ENCODE measurements around the gene SLC12A5.
"Not testable (repeated sequence)": the region's sequence is repeated elsewhere in the genome, so short reads cannot be mapped to it uniquely, and the experiment has no call there.

The SLC12A5 gene

DNA sequence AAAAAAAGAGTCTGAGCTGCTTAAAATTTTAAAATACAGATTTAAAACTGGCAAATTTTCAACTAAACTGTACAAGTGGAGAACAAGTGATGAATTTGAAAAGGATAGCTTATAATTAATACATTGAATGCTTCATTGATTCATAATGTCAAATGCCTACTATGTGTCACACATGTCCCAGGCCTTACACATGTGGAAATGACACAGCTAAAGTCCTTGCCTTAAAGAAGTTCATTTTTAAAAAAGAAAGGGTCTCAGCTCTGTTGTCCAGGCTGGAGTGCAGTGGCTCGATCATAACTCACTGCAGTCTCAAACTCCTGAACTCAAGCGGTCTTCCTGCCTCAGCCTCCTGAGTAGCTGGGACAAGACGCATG, 55.8 kb downstream of the SLC12A5 start:
- DNase-seq: no peak

DNA sequence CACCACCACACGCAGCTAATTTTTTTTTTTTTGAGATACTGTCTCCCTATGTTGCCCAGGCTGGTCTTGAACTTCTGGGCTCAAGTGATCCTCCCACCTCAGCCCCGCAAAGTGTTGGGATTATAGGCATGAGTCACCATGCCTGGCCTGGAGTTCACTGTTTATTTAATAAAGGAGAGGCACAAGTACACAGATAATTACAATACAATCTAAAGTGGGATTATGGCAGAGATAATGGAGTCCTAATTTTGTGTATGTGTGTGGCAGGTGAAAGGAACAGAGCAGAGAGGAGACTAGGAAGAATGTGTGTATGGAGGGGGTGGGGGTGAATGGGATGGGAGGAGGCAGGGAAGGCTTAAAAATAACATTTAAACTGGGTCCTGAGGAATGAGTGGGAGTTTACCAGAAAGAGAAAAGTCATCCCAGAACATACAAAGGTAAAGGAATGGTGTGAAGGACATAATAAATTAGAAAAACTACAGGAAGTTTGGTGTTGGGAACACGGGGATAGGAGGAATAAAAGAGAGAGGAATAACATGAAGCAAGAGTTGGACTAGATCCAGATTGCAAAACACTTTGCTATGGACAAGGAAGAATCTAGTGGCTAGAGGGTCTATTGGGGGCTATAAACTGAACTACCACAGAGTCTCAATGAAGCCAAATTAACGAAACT, 56.3 kb downstream of the SLC12A5 start:
- no peak for DNase-seq

- DNase-seq: no peak
Observed at GRCh38 chr20:46087161-46087560, 58.1 kb downstream of the SLC12A5 start.

GRCh38 chr20:46088409-46089166, 59.6 kb downstream of the SLC12A5 start:
- DNase-seq: no peak

- DNase-seq: peak; percentile 49
Observed at GRCh38 chr20:46089167-46089416, 60.1 kb downstream of the SLC12A5 start.

GRCh38 chr20:46089417-46090388, 60.7 kb downstream of the SLC12A5 start, which contains the start of gene NCOA5:
Gene NCOA5, minus strand, starts transcription at chr20:46089962. Its CDS starts 10,538 bp downstream, at chr20:46079424.
- peak; percentile 95 for DNase-seq

DNA sequence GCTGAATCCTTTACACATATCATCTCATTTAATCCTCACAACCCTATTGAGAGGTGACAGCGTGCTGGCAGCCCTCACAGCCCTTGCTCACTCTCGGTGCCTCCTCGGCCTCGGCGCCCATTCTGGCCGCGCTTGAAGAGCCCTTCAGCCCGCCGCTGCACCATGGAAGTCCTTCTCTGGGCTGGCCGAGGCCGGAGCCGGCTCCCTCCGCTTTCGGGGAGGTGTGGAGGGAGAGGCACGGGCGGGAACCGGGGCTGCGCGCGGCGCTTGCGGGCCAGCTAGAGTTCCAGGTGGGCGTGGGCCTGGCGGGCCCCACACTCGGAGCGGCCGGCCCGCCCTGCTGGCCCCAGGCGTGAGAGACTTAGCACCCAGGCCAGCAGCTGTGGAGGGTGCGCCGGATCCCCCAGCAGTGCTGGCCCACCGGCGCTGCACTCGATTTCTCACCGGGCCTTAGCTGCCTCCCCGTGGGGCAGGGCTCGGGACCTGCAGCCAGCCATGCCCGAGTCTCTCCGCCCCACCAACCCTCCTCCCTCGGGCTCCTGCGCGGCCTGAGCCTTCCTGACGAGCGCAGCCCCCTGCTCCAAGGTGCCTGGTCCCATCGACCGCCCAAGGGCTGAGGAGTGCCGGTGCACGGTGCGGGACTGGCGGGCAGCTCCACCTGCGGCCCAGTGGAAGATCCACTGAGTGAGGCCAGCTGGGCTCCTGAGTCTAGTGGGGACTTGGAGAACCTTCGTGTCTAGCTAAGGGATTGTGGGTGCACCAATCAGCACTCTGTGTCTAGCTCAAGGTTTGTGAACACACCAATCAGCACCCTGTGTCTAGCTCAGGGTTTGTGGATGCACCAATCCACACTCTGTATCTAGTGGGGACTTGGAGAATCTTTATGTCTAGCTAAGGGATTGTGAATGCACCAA, 62.9 kb downstream of the SLC12A5 start:
- not testable (repeated sequence) for DNase-seq

- DNase-seq: no peak
Observed at GRCh38 chr20:46093531-46093930, 64.5 kb downstream of the SLC12A5 start.

DNA sequence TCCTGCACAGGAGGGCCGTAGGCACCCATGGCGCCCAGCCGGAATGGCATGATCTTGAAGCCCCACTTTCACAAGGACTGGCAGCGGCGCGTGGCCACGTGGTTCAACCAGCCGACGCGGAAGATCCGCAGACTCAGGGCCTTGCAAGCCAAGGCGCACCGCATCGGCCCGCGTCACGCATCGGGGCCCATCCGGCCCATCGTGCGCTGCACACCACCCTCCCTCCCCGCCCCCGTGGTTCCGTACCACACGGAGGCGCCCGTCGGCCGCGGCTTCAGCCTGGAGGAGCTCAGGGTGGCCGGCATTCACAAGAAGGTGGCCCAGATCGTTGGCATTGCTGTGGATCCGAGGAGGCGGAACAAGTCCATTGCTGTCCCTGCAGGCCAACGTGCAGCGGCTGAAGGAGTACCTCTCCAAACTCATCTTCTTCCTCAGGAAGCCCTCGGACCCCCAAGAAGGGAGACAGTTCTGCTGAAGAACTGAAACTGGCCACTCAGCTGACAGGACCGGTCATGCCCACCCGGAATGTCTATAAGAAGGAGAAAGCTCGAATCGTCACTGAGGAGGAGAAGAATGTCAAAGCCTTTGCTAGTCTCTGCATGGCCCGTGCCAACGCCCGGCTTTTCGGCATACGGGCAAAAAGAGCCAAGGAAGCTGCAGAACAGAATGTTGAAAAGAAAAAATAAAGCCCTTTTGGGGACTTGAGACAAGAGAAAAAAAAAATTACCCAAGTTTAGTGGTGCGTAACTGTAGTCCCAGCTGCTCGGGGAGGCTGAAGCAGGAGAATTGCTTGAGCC, 70.7 kb downstream of the SLC12A5 start:
- no peak for DNase-seq

DNA sequence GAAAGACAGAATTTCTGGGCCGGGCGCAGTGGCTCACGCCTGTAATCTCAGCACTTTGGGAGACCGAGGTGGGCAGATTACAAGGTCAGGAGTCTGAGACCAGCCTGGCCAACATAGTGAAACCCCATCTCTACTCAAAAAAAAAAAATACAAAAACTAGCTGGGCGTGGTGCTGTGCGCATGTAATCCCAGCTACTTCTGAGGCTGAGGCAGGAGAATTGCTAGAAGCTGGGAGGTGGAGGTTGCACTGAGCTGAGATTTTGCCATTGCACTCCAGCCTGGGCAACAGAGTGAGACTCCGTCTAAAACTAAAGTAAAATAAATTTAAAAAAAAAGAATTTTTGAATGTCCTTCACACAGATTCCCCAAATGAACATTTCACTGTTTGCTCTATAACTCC, 71.4 kb downstream of the SLC12A5 start:
- not testable (repeated sequence) for DNase-seq

- no peak for DNase-seq
Observed at GRCh38 chr20:46100988-46101387, 72.0 kb downstream of the SLC12A5 start.

- DNase-seq: no peak
Observed at GRCh38 chr20:46101957-46102356, 72.9 kb downstream of the SLC12A5 start.

GRCh38 chr20:46102940-46103339, 73.9 kb downstream of the SLC12A5 start:
- no peak for DNase-seq

GRCh38 chr20:46104262-46104661, 75.2 kb downstream of the SLC12A5 start:
- DNase-seq: no peak

GRCh38 chr20:46107061-46107460, 78.0 kb downstream of the SLC12A5 start:
- DNase-seq: no peak

DNA sequence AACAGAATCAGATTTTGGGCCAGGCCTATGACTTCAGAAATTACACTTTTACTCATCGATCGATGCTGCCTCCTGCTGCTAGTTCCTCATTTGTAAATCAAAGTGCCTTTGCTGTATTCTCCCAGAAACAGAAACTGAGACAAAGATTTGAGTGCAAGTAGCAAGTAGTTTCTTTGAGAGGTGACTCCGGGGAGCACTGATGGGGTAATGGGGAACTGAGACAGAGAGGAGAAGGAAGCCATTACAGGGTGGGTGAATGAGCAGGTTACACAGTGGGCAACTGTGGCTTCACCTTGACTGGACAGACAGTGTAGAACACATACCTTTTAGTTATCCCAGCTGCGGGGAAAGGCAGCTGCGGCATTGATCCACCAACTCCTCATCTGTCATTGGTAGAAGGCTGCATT, 79.4 kb downstream of the SLC12A5 start:
- DNase-seq: no peak

- no peak for DNase-seq
Observed at GRCh38 chr20:46108976-46109375, 80.0 kb downstream of the SLC12A5 start.
